ENCODE results near the gene CCNJ. TPM values are rescaled to one million over a fixed set of nuclear protein-coding genes. Genes with fewer than 3 reads are reported as not detected.
A peak's percentile ranks its signal among the peaks of the same experiment; 100 is the strongest.

The CCNJ gene
- total RNA-seq, 1 donor from 2014 or later, result 21.5 TPM

DNA sequence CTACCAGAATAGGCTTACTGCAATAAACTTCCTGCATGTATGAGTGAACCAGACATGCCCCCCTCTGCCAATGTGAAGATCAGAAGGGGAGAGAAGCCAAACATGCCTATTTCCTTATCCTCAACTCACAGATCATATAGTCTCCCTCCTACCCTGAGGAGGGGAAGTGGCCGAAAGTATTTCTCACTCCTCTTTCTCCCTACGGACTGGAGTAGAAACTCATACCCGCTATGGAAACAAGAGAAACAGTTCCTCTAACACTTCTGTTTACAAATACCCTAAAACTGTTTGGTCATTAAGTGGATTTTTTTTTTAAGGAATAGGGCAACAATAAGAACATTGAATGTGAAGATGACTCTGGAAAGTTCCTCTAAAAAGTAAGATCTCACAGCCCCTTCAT lies 31.4 kb downstream of the CCNJ start:
- Histone ChIP-seq H3K27me3 (ENCODE audit: insufficient read depth, low read length) (no peaks in the 10 kb centered on the region), H3K4me1 (ENCODE audit: insufficient read depth, low read length) (no peaks in the 10 kb centered on the region), H4K20me1 (ENCODE audit: insufficient read depth, low read length) (no peaks in the 10 kb centered on the region), H3K9ac (ENCODE audit: low read length) (no peak overlapping the region), H2AFZ (ENCODE audit: low read depth, low read length) (no peak overlapping the region), H3K9me3 (ENCODE audit: insufficient read depth, low read depth, low read length) (no peaks in the 10 kb centered on the region), H3K79me2 (ENCODE audit: insufficient read depth, low read length) (no peaks in the 10 kb centered on the region), H3K4me3 (ENCODE audit: insufficient read depth, low read depth, low read length) (no peak overlapping the region), H3K4me2 (ENCODE audit: low read length) (no peak overlapping the region), H3K36me3 (ENCODE audit: insufficient read depth, low read length) (no peaks in the 10 kb centered on the region), H3K27ac (ENCODE audit: low read depth, low read length) (no peak overlapping the region)
- DNase-seq (ENCODE audit: low read depth) (no peak), FAIRE-seq (no peak)
- H3K36me3 Mint-ChIP-seq (ENCODE audit: low read depth, unreplicated experiment), result no peaks in the 10 kb centered on the region
- H3K27ac Mint-ChIP-seq (ENCODE audit: unreplicated experiment), result peak overlapping the region; percentile 95
- peak overlapping the region; percentile 57 for H3K4me3 Mint-ChIP-seq (ENCODE audit: unreplicated experiment)
- peaks cover 40% of the 10 kb centered on the region for H3K4me1 Mint-ChIP-seq (ENCODE audit: low read depth, unreplicated experiment)
- H3K27me3 Mint-ChIP-seq (ENCODE audit: low read depth, unreplicated experiment), result no peaks in the 10 kb centered on the region
- no peak for TF ChIP-seq EZH2 (IDR thresholded peaks at IDR 0.05; ENCODE audit: insufficient read depth, low read length)
- TF ChIP-seq, protein P1, sequence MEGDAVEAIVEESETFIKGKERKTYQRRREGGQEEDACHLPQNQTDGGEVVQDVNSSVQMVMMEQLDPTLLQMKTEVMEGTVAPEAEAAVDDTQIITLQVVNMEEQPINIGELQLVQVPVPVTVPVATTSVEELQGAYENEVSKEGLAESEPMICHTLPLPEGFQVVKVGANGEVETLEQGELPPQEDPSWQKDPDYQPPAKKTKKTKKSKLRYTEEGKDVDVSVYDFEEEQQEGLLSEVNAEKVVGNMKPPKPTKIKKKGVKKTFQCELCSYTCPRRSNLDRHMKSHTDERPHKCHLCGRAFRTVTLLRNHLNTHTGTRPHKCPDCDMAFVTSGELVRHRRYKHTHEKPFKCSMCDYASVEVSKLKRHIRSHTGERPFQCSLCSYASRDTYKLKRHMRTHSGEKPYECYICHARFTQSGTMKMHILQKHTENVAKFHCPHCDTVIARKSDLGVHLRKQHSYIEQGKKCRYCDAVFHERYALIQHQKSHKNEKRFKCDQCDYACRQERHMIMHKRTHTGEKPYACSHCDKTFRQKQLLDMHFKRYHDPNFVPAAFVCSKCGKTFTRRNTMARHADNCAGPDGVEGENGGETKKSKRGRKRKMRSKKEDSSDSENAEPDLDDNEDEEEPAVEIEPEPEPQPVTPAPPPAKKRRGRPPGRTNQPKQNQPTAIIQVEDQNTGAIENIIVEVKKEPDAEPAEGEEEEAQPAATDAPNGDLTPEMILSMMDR (IDR thresholded peaks at IDR 0.05; ENCODE audit: insufficient read depth, low read depth, low read length), result no peak
- H3K9me3 Mint-ChIP-seq (ENCODE audit: unreplicated experiment), result no peaks in the 10 kb centered on the region

DNA sequence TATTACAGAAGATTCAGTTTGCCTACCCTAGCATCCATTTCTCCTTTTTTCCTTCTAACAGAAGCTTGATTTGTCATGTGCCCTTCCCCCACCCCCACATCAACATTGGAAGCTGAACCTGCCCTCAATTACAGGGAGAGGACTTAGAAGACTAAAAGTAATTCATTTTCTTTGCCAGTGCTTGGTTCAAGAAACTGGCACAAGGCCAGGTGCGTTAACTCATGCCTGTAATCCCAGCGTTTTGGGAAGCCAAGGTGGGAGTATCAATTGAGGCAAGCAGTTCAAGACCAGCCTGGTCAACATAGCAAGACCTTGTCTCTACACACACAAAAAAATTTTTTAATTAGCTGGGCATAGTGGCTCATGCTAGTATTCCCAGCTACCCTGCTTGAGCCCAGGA lies 32.6 kb downstream of the CCNJ start:
- FAIRE-seq (no peak), DNase-seq (ENCODE audit: low read depth) (no peak)
- Histone ChIP-seq H3K4me2 (ENCODE audit: low read length) (no peak overlapping the region), H3K79me2 (ENCODE audit: insufficient read depth, low read length) (no peaks in the 10 kb centered on the region), H2AFZ (ENCODE audit: low read depth, low read length) (no peak overlapping the region), H3K9me3 (ENCODE audit: insufficient read depth, low read depth, low read length) (no peaks in the 10 kb centered on the region), H4K20me1 (ENCODE audit: insufficient read depth, low read length) (no peaks in the 10 kb centered on the region), H3K9ac (ENCODE audit: low read length) (no peak overlapping the region), H3K4me3 (ENCODE audit: insufficient read depth, low read depth, low read length) (no peak overlapping the region), H3K4me1 (ENCODE audit: insufficient read depth, low read length) (no peaks in the 10 kb centered on the region), H3K27ac (ENCODE audit: low read depth, low read length) (no peak overlapping the region), H3K36me3 (ENCODE audit: insufficient read depth, low read length) (no peaks in the 10 kb centered on the region), H3K27me3 (ENCODE audit: insufficient read depth, low read length) (no peaks in the 10 kb centered on the region)
- no peak overlapping the region for H3K27ac Mint-ChIP-seq (ENCODE audit: unreplicated experiment)
- H3K4me3 Mint-ChIP-seq (ENCODE audit: unreplicated experiment), result no peak overlapping the region
- peaks cover 40% of the 10 kb centered on the region for H3K4me1 Mint-ChIP-seq (ENCODE audit: low read depth, unreplicated experiment)
- no peaks in the 10 kb centered on the region for H3K9me3 Mint-ChIP-seq (ENCODE audit: unreplicated experiment)
- no peaks in the 10 kb centered on the region for H3K27me3 Mint-ChIP-seq (ENCODE audit: low read depth, unreplicated experiment)
- no peaks in the 10 kb centered on the region for H3K36me3 Mint-ChIP-seq (ENCODE audit: low read depth, unreplicated experiment)
- TF ChIP-seq EZH2 (IDR thresholded peaks at IDR 0.05; ENCODE audit: insufficient read depth, low read length), result no peak
- TF ChIP-seq, protein P1 (IDR thresholded peaks at IDR 0.05; ENCODE audit: insufficient read depth, low read depth, low read length), result no peak

DNA sequence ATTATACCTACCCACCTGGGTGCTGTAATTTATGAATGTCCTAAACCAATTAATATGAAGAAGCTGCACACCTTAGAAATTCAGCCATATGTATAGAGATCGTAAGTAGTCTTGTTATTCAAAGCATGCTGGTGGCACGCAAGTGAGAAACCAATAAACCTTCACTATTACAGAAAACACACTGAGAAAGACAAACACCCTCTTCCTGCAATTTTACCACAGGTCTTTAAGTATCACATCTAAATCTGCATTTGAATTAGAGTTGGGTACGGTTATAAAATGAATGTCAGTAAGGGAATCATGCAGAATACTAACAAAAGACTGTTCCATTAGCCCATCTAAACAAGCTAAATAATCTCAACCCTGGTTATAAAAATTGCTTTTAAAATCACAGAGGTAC lies 33.8 kb downstream of the CCNJ start:
- H3K79me2 ChIP-seq (ENCODE audit: insufficient read depth, low read length), result no peaks in the 10 kb centered on the region
- H3K9me3 Mint-ChIP-seq (ENCODE audit: unreplicated experiment), result no peaks in the 10 kb centered on the region
- no peaks in the 10 kb centered on the region for H4K20me1 ChIP-seq (ENCODE audit: insufficient read depth, low read length)
- H3K27ac ChIP-seq (ENCODE audit: low read depth, low read length), result no peak overlapping the region
- no peaks in the 10 kb centered on the region for H3K36me3 Mint-ChIP-seq (ENCODE audit: low read depth, unreplicated experiment)
- H3K36me3 ChIP-seq (ENCODE audit: insufficient read depth, low read length), result no peaks in the 10 kb centered on the region
- no peak for DNase-seq (ENCODE audit: low read depth)
- H2AFZ ChIP-seq (ENCODE audit: low read depth, low read length), result no peak overlapping the region
- no peaks in the 10 kb centered on the region for H3K4me1 ChIP-seq (ENCODE audit: insufficient read depth, low read length)
- no peak overlapping the region for H3K4me3 Mint-ChIP-seq (ENCODE audit: unreplicated experiment)
- no peak overlapping the region for H3K27ac Mint-ChIP-seq (ENCODE audit: unreplicated experiment)
- H3K27me3 ChIP-seq (ENCODE audit: insufficient read depth, low read length), result no peaks in the 10 kb centered on the region
- H3K27me3 Mint-ChIP-seq (ENCODE audit: low read depth, unreplicated experiment), result no peaks in the 10 kb centered on the region
- no peak overlapping the region for H3K4me3 ChIP-seq (ENCODE audit: insufficient read depth, low read depth, low read length)
- no peak for TF ChIP-seq EZH2 (IDR thresholded peaks at IDR 0.05; ENCODE audit: insufficient read depth, low read length)
- TF ChIP-seq, protein P1 (IDR thresholded peaks at IDR 0.05; ENCODE audit: insufficient read depth, low read depth, low read length), result no peak
- FAIRE-seq, result no peak
- no peaks in the 10 kb centered on the region for H3K9me3 ChIP-seq (ENCODE audit: insufficient read depth, low read depth, low read length)
- H3K4me2 ChIP-seq (ENCODE audit: low read length), result no peak overlapping the region
- peaks cover 35% of the 10 kb centered on the region for H3K4me1 Mint-ChIP-seq (ENCODE audit: low read depth, unreplicated experiment)
- H3K9ac ChIP-seq (ENCODE audit: low read length), result no peak overlapping the region
